HG03103 (cell line): Measurements from ENCODE around the gene LDLRAD2.
"Not testable (repeated sequence)": the region's sequence is repeated elsewhere in the genome, so short reads cannot be mapped to it uniquely, and the experiment has no call there.

Experiments
- ATAC-seq: cut with Tn5 transposase; IDR thresholded peaks from one replicate; pipeline ENCODE4 v1.9.1; 2021; ENCODE audit warnings: low read depth; ENCODE audit not compliant: unreplicated experiment

LDLRAD2 gene

GRCh38 chr1:21811875-21812305 lies at the start of gene LDLRAD2:
Gene LDLRAD2, plus strand, starts transcription at chr1:21812265. Its CDS starts 187 bp downstream, at chr1:21812452.
- ATAC-seq = no peak

GRCh38 chr1:21763236-21763635 lies 48.8 kb upstream of the LDLRAD2 start:
- ATAC-seq = no peak

DNA sequence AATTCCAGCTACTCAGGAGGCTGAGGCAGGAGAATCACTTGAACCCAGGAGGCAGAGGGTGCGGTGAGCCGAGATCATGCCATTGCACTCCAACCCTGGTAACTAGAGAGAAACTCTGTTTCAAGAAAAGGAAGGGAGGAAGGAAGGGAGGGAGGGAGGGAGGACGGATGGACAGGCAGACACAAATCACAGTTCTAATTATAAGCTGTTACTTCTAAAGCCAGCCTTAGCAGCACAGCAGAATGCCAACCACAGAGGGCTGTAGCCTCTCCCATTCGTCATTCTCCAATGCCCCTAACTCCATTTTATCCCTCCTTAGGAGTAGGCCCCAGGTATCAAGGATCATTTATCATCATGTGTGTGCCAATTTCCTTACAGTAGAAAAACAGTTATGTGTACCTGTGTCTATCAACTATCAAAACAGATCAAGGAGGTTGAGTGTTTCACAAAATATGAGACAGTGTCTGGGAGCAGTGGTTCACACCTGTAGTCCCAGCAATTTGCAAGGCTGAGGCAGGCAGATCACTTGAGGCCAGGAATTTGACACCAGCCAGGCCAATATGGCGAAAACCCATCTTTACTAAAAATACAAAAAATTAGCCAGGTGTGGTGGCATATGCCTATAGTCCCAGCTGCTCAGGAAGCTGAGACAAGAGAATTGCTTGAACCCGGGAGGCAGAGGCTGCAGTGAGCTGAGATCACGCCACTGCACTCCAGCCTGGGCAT lies 48.2 kb upstream of the LDLRAD2 start:
- ATAC-seq = no peak

DNA sequence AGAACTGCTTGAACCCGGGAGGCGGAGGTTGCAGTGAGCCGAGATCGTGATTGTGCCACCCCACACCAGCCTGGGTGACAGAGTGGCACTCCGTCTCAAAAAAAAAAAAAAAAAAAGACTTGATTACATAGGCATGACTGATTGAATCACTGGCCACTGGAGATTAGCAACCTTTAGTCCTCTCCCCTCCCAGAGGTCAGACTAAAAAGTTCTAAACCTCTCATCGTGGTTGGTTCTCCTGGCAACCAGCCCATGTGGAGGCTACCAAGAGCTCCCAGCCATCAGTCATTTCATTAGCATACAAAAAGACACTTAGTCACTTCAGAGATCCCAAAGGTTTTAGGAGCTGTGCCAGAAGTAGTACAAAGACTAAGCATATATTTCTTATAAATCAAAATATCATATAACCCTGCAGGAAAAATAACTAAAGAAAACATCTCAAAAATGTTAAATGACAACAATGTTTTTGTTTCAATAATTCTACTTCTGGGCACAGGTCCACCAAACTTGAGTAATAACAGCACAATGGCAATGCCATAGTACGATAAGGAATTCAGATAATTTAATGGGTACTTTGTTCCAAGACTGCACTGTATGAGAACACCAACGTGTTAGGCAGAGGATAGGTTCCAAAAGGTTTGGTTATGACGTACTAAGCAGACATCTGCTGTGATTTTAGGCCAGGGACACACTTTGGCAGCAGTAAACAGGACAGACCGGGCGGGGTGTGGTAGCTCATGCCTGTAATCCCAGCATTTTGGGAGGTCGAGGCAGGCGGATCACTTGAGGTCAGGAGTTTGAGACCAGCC lies 47.2 kb upstream of the LDLRAD2 start:
- ATAC-seq = no peak

GRCh38 chr1:21766210-21766609 lies 45.9 kb upstream of the LDLRAD2 start:
- ATAC-seq = no peak

DNA sequence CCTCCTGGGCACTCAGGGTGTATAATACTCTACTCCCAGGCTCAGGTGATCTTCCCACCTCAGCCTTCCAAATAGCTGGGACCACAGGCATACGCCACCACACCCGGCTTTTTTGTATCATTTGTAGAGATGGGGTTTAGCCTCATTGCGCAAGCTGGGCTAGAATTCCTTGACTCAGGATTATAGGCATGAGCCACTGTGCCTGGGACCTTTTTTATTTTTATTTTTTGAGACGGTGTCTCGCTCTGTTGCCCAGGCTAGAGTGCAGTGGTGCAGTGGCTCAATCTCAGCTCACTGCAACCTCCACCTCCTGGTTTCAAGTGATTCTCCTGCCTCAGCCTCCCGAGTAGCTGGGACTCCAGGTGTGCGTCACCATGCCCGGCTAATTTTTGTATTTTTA lies 45.0 kb upstream of the LDLRAD2 start:
- ATAC-seq = not testable (repeated sequence)

GRCh38 chr1:21770201-21770600 lies 41.9 kb upstream of the LDLRAD2 start:
- no peak for ATAC-seq

GRCh38 chr1:21770602-21771001 lies 41.5 kb upstream of the LDLRAD2 start:
- ATAC-seq = not testable (repeated sequence)

DNA sequence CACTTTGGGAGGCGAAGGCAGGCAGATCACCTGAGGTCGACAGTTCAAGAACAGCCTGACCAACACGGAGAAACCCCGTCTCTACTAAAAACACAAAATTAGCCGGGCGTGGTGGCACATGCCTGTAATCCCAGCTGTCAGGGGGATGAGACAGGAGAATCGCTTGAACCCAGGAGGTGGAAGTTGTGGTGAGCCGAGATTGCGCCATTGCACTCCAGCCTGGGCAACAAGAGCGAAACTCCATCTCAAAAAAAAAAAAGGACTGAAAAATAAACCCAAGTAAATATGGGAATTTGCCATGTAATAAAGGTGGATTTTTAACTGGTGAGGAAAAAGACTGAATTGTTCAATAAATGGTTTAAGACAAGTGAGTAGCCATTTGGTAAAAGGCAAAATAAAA lies 40.4 kb upstream of the LDLRAD2 start:
- not testable (repeated sequence) for ATAC-seq

GRCh38 chr1:21773585-21773984 lies 38.5 kb upstream of the LDLRAD2 start:
- no peak for ATAC-seq

- no peak for ATAC-seq
Measured at GRCh38 chr1:21774835-21775549, 37.1 kb upstream of the LDLRAD2 start.

DNA sequence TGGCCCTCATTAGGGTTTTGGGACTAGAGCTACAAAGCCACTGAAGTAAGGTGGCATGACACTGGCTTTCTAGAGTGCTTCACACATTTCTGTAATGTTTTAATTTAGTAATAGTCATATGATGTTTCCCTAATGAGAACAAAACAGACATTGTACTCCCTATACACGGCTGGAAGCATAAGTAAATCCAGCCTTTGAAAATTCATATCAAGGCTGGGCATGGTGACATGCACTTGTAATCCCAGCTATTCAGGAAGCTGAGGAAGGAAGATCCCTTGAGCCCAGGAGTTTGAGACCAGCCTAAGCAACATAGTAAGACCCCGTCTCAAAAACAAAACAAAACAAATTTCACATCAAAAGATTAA lies 36.5 kb upstream of the LDLRAD2 start:
- ATAC-seq = no peak

GRCh38 chr1:21775985-21776562 lies 36.0 kb upstream of the LDLRAD2 start:
- ATAC-seq = no peak

GRCh38 chr1:21776925-21777324 lies 35.1 kb upstream of the LDLRAD2 start:
- not testable (repeated sequence) for ATAC-seq

- ATAC-seq = no peak
Measured at GRCh38 chr1:21778405-21778727, 33.7 kb upstream of the LDLRAD2 start.

GRCh38 chr1:21779613-21780521 lies 32.2 kb upstream of the LDLRAD2 start:
- ATAC-seq = no peak

DNA sequence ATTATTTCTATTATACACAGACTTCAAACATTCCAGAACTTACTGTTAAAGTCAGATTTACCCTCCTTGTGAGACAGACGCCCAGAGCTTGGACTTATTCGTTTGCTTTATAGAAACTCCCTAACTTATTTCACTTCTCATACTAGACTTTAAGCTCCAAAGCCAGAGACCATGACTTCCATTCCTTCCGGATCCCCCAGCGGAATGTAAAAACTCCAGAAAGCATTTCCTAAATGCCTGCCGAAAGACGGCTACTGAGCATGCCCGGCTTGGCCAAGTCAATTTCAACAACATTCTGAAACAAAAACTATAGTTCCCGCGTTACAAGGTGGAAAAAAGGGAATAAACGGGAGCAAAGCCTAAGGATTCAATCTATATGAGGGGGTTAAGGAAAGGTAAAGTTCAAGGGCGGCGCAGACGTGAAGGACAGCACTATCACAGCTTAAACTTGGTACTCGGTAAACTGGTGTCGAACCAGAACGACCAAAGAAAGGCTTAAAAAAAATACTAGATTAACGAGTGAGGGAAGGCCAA lies 30.2 kb upstream of the LDLRAD2 start:
- ATAC-seq = no peak

- ATAC-seq = peak; percentile 2
Measured at GRCh38 chr1:21782349-21782867, 29.7 kb upstream of the LDLRAD2 start.

GRCh38 chr1:21782868-21783678 lies 29.0 kb upstream of the LDLRAD2 start, which contains the start of gene USP48:
Gene USP48, minus strand, starts transcription at chr1:21783149. Its CDS starts 192 bp downstream, at chr1:21782957.
- peak; percentile 61 for ATAC-seq
